HepG2 (cell line): ENCODE data around the gene CYP2S1. TPM values are rescaled to one million over a fixed set of nuclear protein-coding genes. Genes with fewer than 3 reads are reported as not detected.

Source experiments
- ATAC-seq: fragments of 200-7000 bp; cut with Tn5 transposase; 3 replicates; pipeline ENCODE4 v1.9.1; 2020; ENCODE audit warnings: mild to moderate bottlenecking, moderate library complexity
- BruUV-seq: library from RNA; stranded (reverse); fragments of 400-500 nt; replicated peaks from 2 replicates; lab custom pipeline; 2021; lab: Mats Ljungman, UMichigan
- CTCF ChIA-PET: fragments of 300-600 bp; formaldehyde crosslinking; extraction: SDS; loops from one replicate; lab custom pipeline; 2021; ENCODE audit warnings: low total read pairs, inconsistent platforms, low intra/inter-chr PET ratio; lab: Yijun Ruan, JAX
- POLR2A ChIA-PET: fragments of 350-600 bp; sonication (Branson Sonifier 250); formaldehyde crosslinking; loops from one replicate; lab custom pipeline; 2020; ENCODE audit warnings: antibody characterized with exemption, inconsistent platforms; lab: Yijun Ruan, JAX
- DNase-seq: peaks from one replicate; pipeline ENCODE4 v3.0.0-alpha.2; 2015; ENCODE audit warnings: low spot score
- FAIRE-seq: peaks from 3 replicates; lab custom pipeline; 2011; peaks lifted over from hg19 to GRCh38; lab: Jason Lieb, UNC
- H2AFZ ChIP-seq: one replicate; pipeline ENCODE4 v1.6.1; 2011; ENCODE audit warnings: low read length, inconsistent platforms
- H3K27ac ChIP-seq: fragments of 300-600 bp; 3 replicates; pipeline ENCODE4 v1.8.0; 2011; ENCODE audit warnings: mixed run types, mild to moderate bottlenecking, mixed read lengths, low read length, inconsistent platforms; ENCODE audit not compliant: insufficient read depth; ENCODE audit errors: extremely low read length
- H3K27me3 ChIP-seq, 2 experiments: fragments of 200-600 bp in 1 of 2; 2 replicates in 1 of 2; 3 replicates in 1 of 2; pipeline versions ENCODE4 v1.6.0 to v1.8.0; 2011; ENCODE audit warnings: low read length in 2 of 2, mild to moderate bottlenecking in 2 of 2, moderate library complexity in 2 of 2, inconsistent platforms in 1 of 2; ENCODE audit not compliant: insufficient read depth in 2 of 2, control insufficient read depth in 1 of 2
- H3K36me3 ChIP-seq, 2 experiments: fragments of 200-600 bp in 1 of 2; replicated peaks in 1 of 2; 2 replicates in 1 of 2; 3 replicates in 1 of 2; pipeline versions ENCODE4 v1.5.1 to v1.8.0; 2011; ENCODE audit warnings: low read length in 2 of 2, inconsistent platforms in 1 of 2; ENCODE audit not compliant: insufficient read depth in 2 of 2, control insufficient read depth in 1 of 2
- H3K4me1 ChIP-seq: 2 replicates; pipeline ENCODE4 v1.5.1; 2012; ENCODE audit warnings: low read length, inconsistent platforms; ENCODE audit not compliant: insufficient read depth
- H3K4me2 ChIP-seq: 2 replicates; pipeline ENCODE4 v1.6.0; 2011; ENCODE audit warnings: low read depth, low read length, inconsistent platforms
- H3K4me3 ChIP-seq, 3 experiments: fragments of 200-600 bp in 1 of 3; sonication (generic), shearing (Covaris generic) in 1 of 3; replicated peaks in 1 of 3; 2 replicates each; pipeline ENCODE4 v1.5.1; 2011 to 2016; ENCODE audit warnings: low read length in 3 of 3, inconsistent platforms in 2 of 3, low read depth in 2 of 3, mild to moderate bottlenecking in 2 of 3, control low read depth in 1 of 3, mixed read lengths in 1 of 3; ENCODE audit not compliant: insufficient read depth in 1 of 3
- H3K79me2 ChIP-seq: one replicate; pipeline ENCODE4 v1.6.1; 2011; ENCODE audit warnings: low read length, inconsistent platforms; ENCODE audit not compliant: insufficient read depth
- H3K9ac ChIP-seq: 2 replicates; pipeline ENCODE4 v1.6.0; 2011; ENCODE audit warnings: mild to moderate bottlenecking, low read depth, low read length, inconsistent platforms; ENCODE audit not compliant: insufficient read depth
- H3K9me3 ChIP-seq: 2 replicates; pipeline ENCODE4 v1.5.1; 2012; ENCODE audit warnings: mild to moderate bottlenecking, low read length
- H4K20me1 ChIP-seq: 2 replicates; pipeline ENCODE4 v1.6.0; 2011; ENCODE audit warnings: inconsistent platforms, mild to moderate bottlenecking, low read length, moderate library complexity; ENCODE audit not compliant: insufficient read depth
- EEA1 ChIP-seq: sonication (generic); formaldehyde crosslinking; IDR thresholded peaks from 2 replicates; pipeline ENCODE4 v1.5.1; 2020; ENCODE audit warnings: mild to moderate bottlenecking, missing genetic modification reagents, borderline replicate concordance
- GABPA ChIP-seq, 2 experiments: IDR thresholded peaks; 2 replicates each; pipeline ENCODE4 v1.6.1; 2011 to 2016; ENCODE audit warnings: low read depth in 2 of 2, low read length in 1 of 2, missing biosample characterization in 1 of 2, missing genetic modification characterization in 1 of 2
- GABPB1 ChIP-seq: IDR thresholded peaks from 2 replicates; pipeline ENCODE4 v1.6.1; 2016; ENCODE audit warnings: mild to moderate bottlenecking, missing genetic modification reagents, moderate library complexity, missing compliant biosample characterization
- IKZF5 ChIP-seq: IDR thresholded peaks from 2 replicates; pipeline ENCODE4 v1.6.1; 2018; ENCODE audit warnings: missing genetic modification reagents, mild to moderate bottlenecking, missing compliant biosample characterization
- PATZ1 ChIP-seq: sonication (generic); formaldehyde crosslinking; IDR thresholded peaks from 2 replicates; pipeline ENCODE4 v1.4.0; 2020; ENCODE audit warnings: missing genetic modification reagents
- THAP11 ChIP-seq: IDR thresholded peaks from 2 replicates; pipeline ENCODE4 v1.6.1; 2016; ENCODE audit warnings: missing biosample characterization, missing genetic modification reagents
- ZNF143 ChIP-seq: sonication (generic); formaldehyde crosslinking; IDR thresholded peaks from 2 replicates; pipeline ENCODE4 v1.4.0; 2020; ENCODE audit warnings: missing genetic modification reagents
- WGBS: methylation state at CpG from one replicate; pipeline ENCODE4 v1.1.6; 2017; ENCODE audit warnings: low lambda C conversion rate; 5-methylcytosine and 5-hydroxymethylcytosine counted together
- in situ Hi-C: cut with HindIII; loops from 2 replicates; pipeline ENCODE4 v1.10.0; 2017; ENCODE audit warnings: low pct_unique_long_range_greater_than_20kb; ENCODE audit not compliant: extremely low pct_ligation_motif_present
- intact Hi-C: fragments of 100-400 bp; cut with micrococcal nuclease; formaldehyde crosslinking; loops from one replicate; pipeline ENCODE4 v1.10.0; 2022; ENCODE audit not compliant: unreplicated experiment
- polyA plus RNA-seq, 8 experiments: library from polyadenylated mRNA; depleted of rRNA in 3 of 8; stranded (reverse) in 7 of 8; unstranded in 1 of 8; fragments of >200 nt; fragmentation: Illumina TruSeq in 4 of 8; extraction: Trizol in 4 of 8; gene quantifications; 2 replicates each; pipeline versions ENCODE4 v1.2.1 to v1.2.3, GENCODE V29; 2011 to 2016; ENCODE audit warnings: low read depth in 4 of 8, missing spikeins in 1 of 8, mixed read lengths in 1 of 8; ENCODE audit not compliant: insufficient read depth in 1 of 8
- total RNA-seq, 5 experiments: library from RNA; depleted of rRNA; stranded (reverse); fragments of >200 nt; fragmentation: Illumina TruSeq; extraction: Trizol; gene quantifications; 2 replicates each; pipeline ENCODE4 v1.2.3, GENCODE V29; 2016; ENCODE audit warnings: low read depth in 1 of 5

The CYP2S1 gene
- total and polyA plus RNA-seq, 2 of the 13 experiments (the other 11 are each of a cell fraction or from before 2014, with no cell fraction given) = 0.09 to 2.1 TPM

- in situ Hi-C loops (no loop called here), intact Hi-C loops (no loop called here)
- Histone ChIP-seq H3K36me3 (no peaks in the 10 kb centered on the region), H3K4me2 (no peak overlapping the region), H4K20me1 (no peaks in the 10 kb centered on the region), H3K27ac (no peak overlapping the region), H3K4me1 (no peaks in the 10 kb centered on the region), H3K79me2 (no peaks in the 10 kb centered on the region), H3K9me3 (no peaks in the 10 kb centered on the region), H3K4me3 (no peak overlapping the region), H2AFZ (no peak overlapping the region), H3K27me3 (no peaks in the 10 kb centered on the region), H3K9ac (no peak overlapping the region)
- ATAC-seq (no peak), DNase-seq (no peak), FAIRE-seq (no peak)
- ChIA-PET CTCF (no interaction called here), POLR2A (interaction anchor here (1.1 to 1.8 kb wide), 2 partner anchors 14 to 24 kb away, joined by 4 to 7 read pairs; partner anchors contain the start of gene HNRNPUL1)
- TF ChIP-seq EEA1 (CRISPR knock-in tag) (no peak), ZNF143 (CRISPR knock-in tag) (peak; percentile 74), THAP11 (CRISPR knock-in tag) (peak; percentile 78), GABPA (IDR thresholded peaks at IDR 0.05; ENCODE audit: low read depth, low read length) (no peak), GABPA (CRISPR knock-in tag; IDR thresholded peaks at IDR 0.05; ENCODE audit: low read depth) (peak; percentile 66), PATZ1 (CRISPR knock-in tag) (no peak), GABPB1 (peak; percentile 37; the same call in 1 of the 2 replicates), IKZF5 (no peak)
- 89% methylated on average over 9 of the region's 9 CpGs for WGBS
- no TSS peak for BruUV-seq
These were observed 56.8 kb downstream of the CYP2S1 start for GRCh38 chr19:41249707-41250423.
